Mesenchymal stem cell (in vitro differentiated cells and primary cell): Measurements from ENCODE around the gene DTWD2.
A peak's percentile ranks its signal among the peaks of the same experiment; 100 is the strongest.

Source experiments
- DNase-seq: peaks from one replicate; pipeline ENCODE4 v3.0.0-alpha.2; 2013
- H2AFZ ChIP-seq: one replicate; pipeline ENCODE4 v1.6.1; 2013; ENCODE audit warnings: low read depth, mild to moderate bottlenecking, control low read depth, inconsistent platforms, low read length, moderate library complexity
- H2AK5ac ChIP-seq: 2 replicates; pipeline ENCODE4 v1.6.1; 2013; ENCODE audit warnings: low read length, moderate library complexity, mild to moderate bottlenecking, inconsistent platforms; ENCODE audit not compliant: severe bottlenecking
- H2BK120ac ChIP-seq: one replicate; pipeline ENCODE4 v1.6.1; 2013; ENCODE audit warnings: low read depth, mild to moderate bottlenecking, inconsistent platforms, low read length, moderate library complexity
- H2BK12ac ChIP-seq, 2 experiments: one replicate each; pipeline ENCODE4 v1.6.1; 2013; ENCODE audit warnings: inconsistent platforms in 2 of 2, low read length in 2 of 2, mild to moderate bottlenecking in 2 of 2, moderate library complexity in 2 of 2, control low read depth in 1 of 2
- H2BK15ac ChIP-seq: one replicate; pipeline ENCODE4 v1.6.1; 2013; ENCODE audit warnings: mild to moderate bottlenecking, low read depth, inconsistent platforms; ENCODE audit not compliant: poor library complexity, severe bottlenecking
- H2BK5ac ChIP-seq: 2 replicates; pipeline ENCODE4 v1.6.1; 2013; ENCODE audit warnings: low read depth, mild to moderate bottlenecking, low read length, control low read depth, inconsistent platforms; ENCODE audit not compliant: poor library complexity, severe bottlenecking
- H3K14ac ChIP-seq, 2 experiments: one replicate each; pipeline ENCODE4 v1.6.1; 2013; ENCODE audit warnings: inconsistent platforms in 2 of 2, low read length in 2 of 2, control low read depth in 1 of 2, mild to moderate bottlenecking in 1 of 2, moderate library complexity in 1 of 2
- H3K18ac ChIP-seq, 2 experiments: one replicate each; pipeline ENCODE4 v1.6.1; 2013; ENCODE audit warnings: inconsistent platforms in 2 of 2, low read length in 2 of 2, control low read depth in 1 of 2, low read depth in 1 of 2, mild to moderate bottlenecking in 1 of 2
- H3K23ac ChIP-seq, 2 experiments: one replicate each; pipeline ENCODE4 v1.6.1; 2013; ENCODE audit warnings: inconsistent platforms in 2 of 2, low read length in 2 of 2, mild to moderate bottlenecking in 2 of 2, moderate library complexity in 2 of 2, control low read depth in 1 of 2
- H3K27ac ChIP-seq: 2 replicates; pipeline ENCODE4 v1.5.1; 2013; ENCODE audit warnings: mild to moderate bottlenecking, moderate library complexity, low read length, control low read depth, inconsistent platforms; ENCODE audit not compliant: poor library complexity, severe bottlenecking
- H3K27me3 ChIP-seq, 2 experiments: 2 replicates each; pipeline versions ENCODE4 v1.6.1 to v1.7.0; 2013; ENCODE audit warnings: low read length in 2 of 2, mild to moderate bottlenecking in 2 of 2, moderate library complexity in 2 of 2, control low read depth in 1 of 2, inconsistent platforms in 1 of 2; ENCODE audit not compliant: control insufficient read depth in 1 of 2, insufficient read depth in 1 of 2
- H3K36me3 ChIP-seq, 2 experiments: 2 replicates each; pipeline versions ENCODE4 v1.6.1 to v1.7.0; 2013; ENCODE audit warnings: low read length in 2 of 2, control low read depth in 1 of 2, inconsistent platforms in 1 of 2, low read depth in 1 of 2, mild to moderate bottlenecking in 1 of 2; ENCODE audit not compliant: insufficient read depth in 2 of 2, control insufficient read depth in 1 of 2
- H3K4ac ChIP-seq, 2 experiments: one replicate each; pipeline ENCODE4 v1.6.1; 2013; ENCODE audit warnings: inconsistent platforms in 2 of 2, low read length in 2 of 2, mild to moderate bottlenecking in 2 of 2, moderate library complexity in 2 of 2, control low read depth in 1 of 2, low read depth in 1 of 2
- H3K4me1 ChIP-seq: 2 replicates; pipeline ENCODE4 v1.6.1; 2013; ENCODE audit warnings: low read depth, low read length, control low read depth; ENCODE audit not compliant: control insufficient read depth, insufficient read depth
- H3K4me2 ChIP-seq: 2 replicates; pipeline ENCODE4 v1.6.1; 2013; ENCODE audit warnings: low read length, mild to moderate bottlenecking, inconsistent platforms; ENCODE audit not compliant: poor library complexity, severe bottlenecking
- H3K4me3 ChIP-seq, 2 experiments: 2 replicates each; pipeline versions ENCODE4 v1.5.1 to v1.7.0; 2013; ENCODE audit warnings: low read length in 2 of 2, mild to moderate bottlenecking in 2 of 2, control low read depth in 1 of 2, low read depth in 1 of 2; ENCODE audit not compliant: insufficient read depth in 1 of 2
- H3K79me1 ChIP-seq: replicated peaks from 2 replicates; pipeline ENCODE4 v1.6.1; 2013; ENCODE audit warnings: mild to moderate bottlenecking, control low read depth, low read length, inconsistent platforms; ENCODE audit not compliant: poor library complexity, severe bottlenecking
- H3K9ac ChIP-seq: 2 replicates; pipeline ENCODE4 v1.7.0; 2013; ENCODE audit warnings: mild to moderate bottlenecking, low read length, moderate library complexity
- H3K9me3 ChIP-seq: 2 replicates; pipeline ENCODE4 v1.7.0; 2013; ENCODE audit warnings: mild to moderate bottlenecking, low read length; ENCODE audit not compliant: control insufficient read depth
- H4K8ac ChIP-seq: one replicate; pipeline ENCODE4 v1.6.1; 2013; ENCODE audit warnings: inconsistent platforms, mild to moderate bottlenecking, low read length, moderate library complexity
- H4K91ac ChIP-seq: one replicate; pipeline ENCODE4 v1.6.1; 2013; ENCODE audit warnings: mild to moderate bottlenecking, low read length, inconsistent platforms
- WGBS: methylation state at CpG from one replicate; pipeline ENCODE4 v1.1.7; 2013; ENCODE audit warnings: mixed read lengths; 5-methylcytosine and 5-hydroxymethylcytosine counted together

The DTWD2 gene

GRCh38 chr5:118793652-118794051, 194.7 kb downstream of the DTWD2 start:
- H4K91ac ChIP-seq = no peak overlapping the region
- H2BK5ac ChIP-seq = no peak overlapping the region
- H3K27ac ChIP-seq = no peak overlapping the region
- no peak overlapping the region for H2AFZ ChIP-seq
- H3K4me3 ChIP-seq = no peak overlapping the region
- H3K23ac ChIP-seq = no peak overlapping the region
- no peak overlapping the region for H3K18ac ChIP-seq
- no peaks in the 10 kb centered on the region for H3K36me3 ChIP-seq
- no peak overlapping the region for H3K4ac ChIP-seq
- H2BK15ac ChIP-seq = no peak overlapping the region
- no peak overlapping the region for H3K9ac ChIP-seq
- no peak overlapping the region for H2BK12ac ChIP-seq
- H3K27me3 ChIP-seq = no peaks in the 10 kb centered on the region
- 100% methylated on average over 2 of the region's 2 CpGs for WGBS
- H3K79me1 ChIP-seq = no peaks in the 10 kb centered on the region
- no peak overlapping the region for H4K8ac ChIP-seq
- no peak for DNase-seq
- H3K4me1 ChIP-seq = no peaks in the 10 kb centered on the region
- H3K9me3 ChIP-seq = no peaks in the 10 kb centered on the region
- no peak overlapping the region for H2AK5ac ChIP-seq
- no peak overlapping the region for H3K14ac ChIP-seq
- H3K4me2 ChIP-seq = no peak overlapping the region
- H2BK120ac ChIP-seq = no peak overlapping the region

- H2BK120ac ChIP-seq = no peak overlapping the region
Measured at GRCh38 chr5:118793091-118793490, 195.3 kb downstream of the DTWD2 start.

GRCh38 chr5:118791926-118792734, 196.2 kb downstream of the DTWD2 start:
- H2AK5ac ChIP-seq = no peak overlapping the region
- 24% methylated on average over 4 of the region's 7 CpGs for WGBS
- peak overlapping the region in 1 of 2 experiments; percentile 50 for H3K4me3 ChIP-seq
- peak overlapping the region; percentile 72 for H3K27ac ChIP-seq
- H2BK15ac ChIP-seq = no peak overlapping the region
- peak overlapping the region in 1 of 2 experiments; percentile 21 for H2BK12ac ChIP-seq
- no peak overlapping the region for H4K8ac ChIP-seq
- no peaks in the 10 kb centered on the region for H3K27me3 ChIP-seq
- H3K23ac ChIP-seq = no peak overlapping the region
- H3K79me1 ChIP-seq = no peaks in the 10 kb centered on the region
- H3K9me3 ChIP-seq = no peaks in the 10 kb centered on the region
- peak overlapping the region; percentile 78 for H3K9ac ChIP-seq
- H4K91ac ChIP-seq = no peak overlapping the region
- H3K4me1 ChIP-seq = no peaks in the 10 kb centered on the region
- no peak overlapping the region for H3K18ac ChIP-seq
- no peak overlapping the region for H2AFZ ChIP-seq
- DNase-seq = peak; percentile 85
- H3K14ac ChIP-seq = no peak overlapping the region
- H3K4ac ChIP-seq = no peak overlapping the region
- H2BK120ac ChIP-seq = no peak overlapping the region
- H3K36me3 ChIP-seq = no peaks in the 10 kb centered on the region
- peak overlapping the region; percentile 61 for H2BK5ac ChIP-seq
- H3K4me2 ChIP-seq = peak overlapping the region; percentile 53

More at GRCh38 chr5:118793091-118793490, 195.3 kb downstream of the DTWD2 start:
- H2BK5ac ChIP-seq = no peak overlapping the region
- no peaks in the 10 kb centered on the region for H3K79me1 ChIP-seq
- no peak overlapping the region for H3K14ac ChIP-seq
- WGBS = 73% methylated on average over 3 of the region's 3 CpGs
- no peak overlapping the region for H3K4me2 ChIP-seq
- H2BK15ac ChIP-seq = no peak overlapping the region
- H3K27me3 ChIP-seq = no peaks in the 10 kb centered on the region
- H3K36me3 ChIP-seq = no peaks in the 10 kb centered on the region
- no peak overlapping the region for H2AK5ac ChIP-seq
- no peaks in the 10 kb centered on the region for H3K4me1 ChIP-seq
- no peak overlapping the region for H4K91ac ChIP-seq
- no peak overlapping the region for H2AFZ ChIP-seq
- no peaks in the 10 kb centered on the region for H3K9me3 ChIP-seq
- H3K4me3 ChIP-seq = no peak overlapping the region
- no peak overlapping the region for H4K8ac ChIP-seq
- H3K4ac ChIP-seq = no peak overlapping the region
- DNase-seq = no peak
- no peak overlapping the region for H2BK12ac ChIP-seq
- H3K23ac ChIP-seq = no peak overlapping the region
- H3K27ac ChIP-seq = no peak overlapping the region
- no peak overlapping the region for H3K18ac ChIP-seq
- H3K9ac ChIP-seq = no peak overlapping the region

GRCh38 chr5:118789366-118789765, 199.0 kb downstream of the DTWD2 start:
- Histone ChIP-seq H3K4me2 (no peak overlapping the region), H4K91ac (no peak overlapping the region), H2BK120ac (no peak overlapping the region), H2AK5ac (no peak overlapping the region), H2BK15ac (no peak overlapping the region), H2AFZ (no peak overlapping the region), H3K27me3 (no peaks in the 10 kb centered on the region), H3K4ac (no peak overlapping the region), H2BK5ac (no peak overlapping the region), H4K8ac (no peak overlapping the region), H2BK12ac (no peak overlapping the region), H3K9ac (no peak overlapping the region), H3K18ac (no peak overlapping the region), H3K4me3 (no peak overlapping the region), H3K27ac (no peak overlapping the region), H3K4me1 (peaks cover 2% of the 10 kb centered on the region), H3K14ac (no peak overlapping the region), H3K36me3 (no peaks in the 10 kb centered on the region), H3K79me1 (no peaks in the 10 kb centered on the region), H3K9me3 (no peaks in the 10 kb centered on the region), H3K23ac (no peak overlapping the region)
- peak; percentile 10 for DNase-seq
